ENCODE results near the gene MAN1B1. TPM values are rescaled to one million over a fixed set of nuclear protein-coding genes. Genes with fewer than 3 reads are reported as not detected.

Gene MAN1B1
- total RNA-seq, 2 donors from 2014 or later = 62.0 to 62.3 TPM

DNA sequence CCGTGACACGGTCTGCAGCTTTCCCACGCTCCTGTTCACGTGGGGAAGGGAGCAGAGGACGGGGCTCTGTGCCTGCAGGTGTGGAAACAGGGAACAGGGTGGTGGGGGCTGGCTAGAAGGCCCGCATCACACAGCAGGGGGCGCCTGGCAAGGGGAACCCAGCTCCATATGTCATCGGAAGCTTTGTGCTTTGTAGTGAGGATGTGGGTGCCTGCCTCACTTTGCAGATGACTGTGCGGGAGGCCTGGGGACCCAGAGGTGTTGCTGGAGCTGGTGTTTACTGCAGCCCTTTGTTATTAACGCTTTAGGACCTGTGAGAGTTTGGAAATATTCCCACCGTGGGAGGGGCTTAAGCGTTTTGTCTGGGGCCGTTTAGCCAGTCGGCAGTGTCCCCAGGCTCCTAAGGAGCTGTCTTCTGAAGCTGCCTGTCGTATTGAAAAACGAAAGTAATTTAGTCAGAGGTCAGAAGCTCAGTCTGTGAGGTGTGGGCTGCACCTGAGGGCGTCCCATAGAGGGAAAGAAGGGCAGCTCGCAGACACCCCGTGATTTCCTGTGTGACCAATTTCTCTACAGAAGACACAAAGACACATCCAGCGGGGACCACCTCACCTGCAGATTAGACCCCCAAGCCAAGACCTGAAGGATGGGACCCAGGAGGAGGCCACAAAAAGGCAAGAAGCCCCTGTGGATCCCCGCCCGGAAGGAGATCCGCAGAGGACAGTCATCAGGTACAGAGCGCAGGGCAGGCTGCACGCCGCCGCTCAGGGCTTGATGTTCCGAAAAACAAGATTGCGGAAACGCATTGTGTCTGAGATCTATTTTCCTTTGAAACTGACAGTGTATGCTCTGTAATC, 9.1 kb downstream of the MAN1B1 start:
- peak overlapping the region; percentile 95 for H3K27ac Mint-ChIP-seq
- no peaks in the 10 kb centered on the region for H3K9me3 ChIP-seq (ENCODE audit: control insufficient read depth, low read length, poor library complexity, severe bottlenecking)

DNA sequence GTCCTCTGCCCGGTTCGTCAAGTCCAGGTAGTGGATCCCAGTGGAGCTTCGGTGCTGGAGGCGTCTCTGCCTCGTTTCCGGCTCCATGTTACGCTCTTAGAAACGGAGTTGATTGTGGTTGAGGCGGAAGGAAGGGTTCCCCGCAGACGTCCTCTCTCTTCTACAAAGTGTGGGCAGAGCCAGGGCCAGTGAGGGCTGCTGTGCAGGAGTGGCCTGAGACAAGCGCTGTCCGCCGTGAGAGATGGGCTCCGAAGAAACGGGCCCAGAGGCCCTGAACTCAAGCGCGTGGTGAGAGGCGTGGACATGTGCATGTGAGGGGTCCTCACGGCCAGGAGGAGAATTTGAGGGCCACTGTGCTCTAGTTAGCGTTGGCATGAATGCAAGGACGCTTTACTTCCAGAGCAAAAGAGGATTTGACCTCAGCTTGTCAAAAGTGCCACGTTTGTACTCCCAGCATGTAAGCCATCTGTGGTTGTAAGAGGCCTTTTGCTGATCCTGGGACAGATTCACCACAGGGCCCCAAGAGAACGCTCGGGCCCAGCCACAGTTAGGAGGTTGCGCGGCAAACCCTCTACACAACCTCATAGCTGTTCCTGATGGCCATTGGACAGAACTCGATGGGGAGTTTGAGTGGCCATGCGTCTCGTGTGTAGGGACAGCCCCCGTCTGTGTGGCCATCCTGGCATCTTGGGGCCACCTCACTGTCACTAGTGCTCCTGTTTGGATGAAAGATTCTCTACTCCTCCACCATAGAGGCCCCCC, 10.2 kb downstream of the MAN1B1 start:
- H3K9me3 ChIP-seq (ENCODE audit: control insufficient read depth, low read length, poor library complexity, severe bottlenecking) = no peaks in the 10 kb centered on the region
- Mint-ChIP-seq H3K27me3 (no peaks in the 10 kb centered on the region), H3K4me1 (peaks cover 21% of the 10 kb centered on the region), H3K27ac (peak overlapping the region; percentile 95), H3K4me3 (peak overlapping the region; percentile 92), H3K36me3 (ENCODE audit: low read depth) (no peaks in the 10 kb centered on the region)
- no peak for DNase-seq
- no peak for ATAC-seq

More for the DNA sequence above, 9.1 kb downstream of the MAN1B1 start:
- peak; percentile 73 to 79 (median 78) for DNase-seq
- no peaks in the 10 kb centered on the region for H3K27me3 Mint-ChIP-seq
- peak overlapping the region; percentile 92 for H3K4me3 Mint-ChIP-seq
- H3K4me1 Mint-ChIP-seq = peaks cover 24% of the 10 kb centered on the region
- ATAC-seq = peak; percentile 99
- H3K36me3 Mint-ChIP-seq (ENCODE audit: low read depth) = no peaks in the 10 kb centered on the region

DNA sequence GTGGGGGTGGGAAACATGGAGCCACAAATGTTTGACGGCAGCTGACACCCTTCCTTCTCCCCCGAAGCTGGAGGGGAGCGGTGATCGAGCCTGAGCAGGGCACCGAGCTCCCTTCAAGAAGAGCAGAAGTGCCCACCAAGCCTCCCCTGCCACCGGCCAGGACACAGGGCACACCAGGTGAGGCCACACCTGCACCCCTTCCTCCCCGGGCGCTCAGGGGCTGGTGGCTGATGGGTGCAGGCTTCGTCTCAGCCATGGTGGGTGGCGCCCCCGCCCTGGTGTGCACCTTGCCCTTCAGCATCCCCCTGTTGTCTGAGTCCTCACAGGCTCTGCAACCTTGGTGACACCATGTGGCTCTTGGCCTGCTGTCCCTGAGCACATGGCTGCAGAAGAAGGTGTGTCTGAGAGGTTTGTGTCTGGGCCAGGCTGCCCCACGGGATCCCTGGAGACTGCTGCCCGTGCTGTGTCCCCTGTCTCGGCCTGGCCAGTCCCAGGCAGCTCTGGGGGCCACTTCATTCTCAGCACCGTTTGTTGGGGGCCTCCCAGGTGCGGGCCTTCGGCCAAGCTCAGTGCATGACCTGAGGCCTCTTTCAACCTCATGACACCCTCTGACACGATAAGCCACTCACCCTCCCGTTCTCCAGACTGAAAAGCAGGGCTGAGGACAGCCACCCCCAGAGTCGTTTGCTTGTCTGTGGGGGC, 11.1 kb downstream of the MAN1B1 start:
- H3K4me1 Mint-ChIP-seq = peaks cover 19% of the 10 kb centered on the region
- no peaks in the 10 kb centered on the region for H3K27me3 Mint-ChIP-seq
- ATAC-seq (no peak), DNase-seq (no peak)
- H3K9me3 ChIP-seq (ENCODE audit: control insufficient read depth, low read length, poor library complexity, severe bottlenecking) = no peaks in the 10 kb centered on the region
- H3K4me3 Mint-ChIP-seq = no peak overlapping the region
- H3K27ac Mint-ChIP-seq = peak overlapping the region; percentile 95
- no peaks in the 10 kb centered on the region for H3K36me3 Mint-ChIP-seq (ENCODE audit: low read depth)

DNA sequence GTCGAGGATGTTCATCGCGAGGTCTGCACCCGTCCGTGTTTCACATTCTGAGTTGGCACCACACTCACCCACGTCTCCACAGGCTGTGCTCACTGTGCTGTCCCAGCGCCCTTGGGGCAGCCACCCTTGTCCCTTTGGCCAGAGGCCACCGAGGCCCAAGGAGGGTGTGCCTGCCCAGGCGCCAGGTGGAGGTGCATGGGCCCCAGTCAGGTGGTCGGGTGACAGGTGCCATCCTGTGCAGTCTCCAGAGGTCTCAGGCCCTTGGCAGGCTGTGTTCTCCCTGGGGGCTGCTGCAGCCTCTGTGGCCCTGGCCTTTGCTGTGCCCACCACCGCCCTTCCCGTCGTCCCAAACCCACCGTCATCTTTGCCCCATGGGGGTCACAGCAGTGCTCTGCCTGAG, 12.4 kb downstream of the MAN1B1 start:
- Mint-ChIP-seq H3K4me3 (no peak overlapping the region), H3K27ac (no peak overlapping the region), H3K4me1 (peaks cover 17% of the 10 kb centered on the region), H3K27me3 (no peaks in the 10 kb centered on the region), H3K36me3 (ENCODE audit: low read depth) (no peaks in the 10 kb centered on the region)
- no peaks in the 10 kb centered on the region for H3K9me3 ChIP-seq (ENCODE audit: control insufficient read depth, low read length, poor library complexity, severe bottlenecking)
- no peak for ATAC-seq
- DNase-seq = no peak

DNA sequence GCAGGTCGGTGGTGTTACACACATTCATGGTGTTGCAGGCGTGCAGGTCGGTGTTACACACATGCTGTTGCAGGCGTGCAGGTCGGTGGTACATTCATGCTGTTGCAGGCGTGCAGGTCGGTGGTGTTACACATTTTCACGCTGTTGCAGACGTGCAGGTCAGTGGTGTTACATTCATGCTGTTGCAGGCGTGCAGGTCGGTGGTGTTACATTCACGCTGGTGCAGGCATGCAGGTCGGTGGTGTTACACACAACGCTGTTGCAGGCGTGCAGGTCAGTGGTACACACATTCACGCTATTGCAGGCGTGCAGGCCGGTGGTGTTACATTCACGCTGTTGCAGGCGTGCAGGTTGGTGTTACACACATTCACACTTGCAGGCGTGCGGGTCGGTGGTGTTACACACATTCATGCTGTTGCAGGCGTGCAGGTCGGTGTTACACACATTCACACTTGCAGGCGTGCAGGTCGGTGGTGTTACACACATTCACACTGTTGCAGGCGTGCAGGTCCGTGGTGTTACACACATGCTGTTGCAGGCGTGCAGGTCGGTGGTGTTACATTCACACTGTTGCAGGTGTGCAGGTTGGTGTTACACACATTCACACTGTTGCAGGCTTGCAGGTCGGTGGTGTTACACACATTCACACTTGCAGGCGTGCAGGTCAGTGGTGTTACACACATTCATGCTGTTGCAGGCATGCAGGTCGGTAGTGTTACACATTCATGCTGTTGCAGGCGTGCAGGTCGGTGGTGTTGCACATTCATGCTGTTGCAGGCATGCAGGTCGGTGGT, 16.6 kb downstream of the MAN1B1 start:
- H3K36me3 Mint-ChIP-seq (ENCODE audit: low read depth) = no peaks in the 10 kb centered on the region
- no peak for ATAC-seq

DNA sequence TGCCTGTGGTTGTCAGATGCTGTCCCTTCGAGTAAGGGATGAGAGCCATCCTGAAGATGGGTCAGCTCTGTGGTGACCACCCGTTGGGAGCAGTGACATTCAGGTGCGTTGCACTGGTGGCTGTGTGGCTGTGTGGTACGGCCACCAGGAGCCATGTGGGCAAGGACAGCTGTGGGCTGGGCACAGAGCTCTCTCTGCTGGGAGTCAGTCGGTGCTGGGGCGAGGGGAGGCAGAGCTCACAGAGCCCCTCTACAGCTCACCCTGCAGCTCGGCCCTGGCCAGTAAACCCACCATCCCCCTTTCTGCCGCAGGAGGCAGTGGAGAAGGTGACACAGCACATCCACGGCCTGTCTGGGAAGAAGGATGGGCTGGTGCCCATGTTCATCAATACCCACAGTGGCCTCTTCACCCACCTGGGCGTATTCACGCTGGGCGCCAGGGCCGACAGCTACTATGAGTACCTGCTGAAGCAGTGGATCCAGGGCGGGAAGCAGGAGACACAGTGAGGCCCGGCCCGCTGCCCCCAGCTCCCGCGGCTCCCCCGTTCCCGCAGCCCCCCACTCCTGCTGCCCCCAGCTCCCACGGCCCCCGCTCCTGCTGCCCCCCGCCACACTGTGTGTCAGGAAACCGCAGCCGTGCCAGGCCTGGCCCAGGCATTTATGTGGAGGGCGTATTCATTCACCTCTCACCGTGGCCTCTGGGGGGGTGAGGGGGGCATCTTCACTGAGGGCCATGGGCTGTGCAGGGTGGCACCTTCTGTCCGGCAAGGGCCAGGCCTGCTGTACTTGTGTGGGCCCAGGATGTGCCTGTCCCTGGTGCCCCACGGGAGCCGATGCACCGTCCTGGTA, 19.3 kb downstream of the MAN1B1 start:
- no peaks in the 10 kb centered on the region for H3K9me3 ChIP-seq (ENCODE audit: control insufficient read depth, low read length, poor library complexity, severe bottlenecking)
- Mint-ChIP-seq H3K36me3 (ENCODE audit: low read depth) (no peaks in the 10 kb centered on the region), H3K4me3 (no peak overlapping the region), H3K27me3 (no peaks in the 10 kb centered on the region), H3K27ac (no peak overlapping the region), H3K4me1 (peaks cover 3% of the 10 kb centered on the region)
- ATAC-seq (no peak), DNase-seq (no peak)

More for the DNA sequence above, 16.6 kb downstream of the MAN1B1 start:
- Mint-ChIP-seq H3K4me3 (no peak overlapping the region), H3K4me1 (peaks cover 3% of the 10 kb centered on the region), H3K27ac (no peak overlapping the region), H3K27me3 (no peaks in the 10 kb centered on the region)
- DNase-seq = no peak
- H3K9me3 ChIP-seq (ENCODE audit: control insufficient read depth, low read length, poor library complexity, severe bottlenecking) = no peaks in the 10 kb centered on the region

DNA sequence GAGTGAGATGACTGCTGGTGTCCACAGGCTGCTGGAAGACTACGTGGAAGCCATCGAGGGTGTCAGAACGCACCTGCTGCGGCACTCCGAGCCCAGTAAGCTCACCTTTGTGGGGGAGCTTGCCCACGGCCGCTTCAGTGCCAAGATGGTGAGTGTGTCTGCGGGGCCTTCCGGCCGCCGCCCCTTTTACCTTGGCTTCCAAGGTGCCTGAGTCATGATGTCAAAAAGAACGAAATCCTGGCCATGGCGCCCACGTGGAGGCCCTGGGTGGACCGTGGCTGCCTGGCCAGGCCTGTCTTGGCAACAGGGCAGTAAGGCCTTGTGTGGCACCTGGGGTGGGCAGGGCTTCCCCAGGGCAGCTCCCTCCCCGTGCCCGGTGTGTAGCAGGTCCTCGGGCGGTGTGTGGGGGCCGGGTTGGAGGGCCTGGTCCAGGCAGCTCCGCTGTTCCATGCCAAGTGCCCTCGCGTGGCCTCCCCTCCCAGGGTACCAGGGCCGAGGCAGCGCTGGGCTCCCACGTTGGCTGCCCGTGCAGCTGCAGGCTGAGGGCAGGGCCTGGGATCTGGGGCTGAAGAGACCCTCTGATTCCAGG, 20.0 kb downstream of the MAN1B1 start:
- no peak overlapping the region for H3K27ac Mint-ChIP-seq
- DNase-seq (no peak), ATAC-seq (no peak)
- H3K36me3 Mint-ChIP-seq (ENCODE audit: low read depth) = no peaks in the 10 kb centered on the region
- peaks cover 3% of the 10 kb centered on the region for H3K4me1 Mint-ChIP-seq
- H3K27me3 Mint-ChIP-seq = no peaks in the 10 kb centered on the region
- no peak overlapping the region for H3K4me3 Mint-ChIP-seq
- no peaks in the 10 kb centered on the region for H3K9me3 ChIP-seq (ENCODE audit: control insufficient read depth, low read length, poor library complexity, severe bottlenecking)

DNA sequence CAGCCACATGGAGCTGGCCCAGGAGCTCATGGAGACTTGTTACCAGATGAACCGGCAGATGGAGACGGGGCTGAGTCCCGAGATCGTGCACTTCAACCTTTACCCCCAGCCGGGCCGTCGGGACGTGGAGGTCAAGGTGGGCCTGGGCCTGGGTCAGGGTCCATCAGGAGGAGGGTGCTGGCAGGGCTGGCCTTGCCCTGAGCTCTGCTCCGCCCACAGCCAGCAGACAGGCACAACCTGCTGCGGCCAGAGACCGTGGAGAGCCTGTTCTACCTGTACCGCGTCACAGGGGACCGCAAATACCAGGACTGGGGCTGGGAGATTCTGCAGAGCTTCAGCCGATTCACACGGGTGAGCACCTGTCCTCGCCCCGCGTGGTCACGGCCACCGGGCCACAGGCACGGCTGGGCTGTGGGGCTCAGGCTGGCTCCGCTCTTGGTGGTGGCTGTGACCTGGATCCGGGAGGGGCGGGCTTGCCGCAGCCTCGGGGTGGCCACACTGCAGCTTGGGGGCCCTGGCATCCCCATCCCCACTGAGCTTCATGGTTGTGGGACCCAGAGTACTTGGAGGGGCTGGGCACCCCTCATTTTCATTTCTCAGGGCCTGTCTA, 20.6 kb downstream of the MAN1B1 start:
- no peaks in the 10 kb centered on the region for H3K36me3 Mint-ChIP-seq (ENCODE audit: low read depth)
- ATAC-seq (no peak), DNase-seq (no peak)
- no peaks in the 10 kb centered on the region for H3K27me3 Mint-ChIP-seq
- H3K9me3 ChIP-seq (ENCODE audit: control insufficient read depth, low read length, poor library complexity, severe bottlenecking) = no peaks in the 10 kb centered on the region
- peaks cover 3% of the 10 kb centered on the region for H3K4me1 Mint-ChIP-seq
- H3K4me3 Mint-ChIP-seq = no peak overlapping the region
- no peak overlapping the region for H3K27ac Mint-ChIP-seq

DNA sequence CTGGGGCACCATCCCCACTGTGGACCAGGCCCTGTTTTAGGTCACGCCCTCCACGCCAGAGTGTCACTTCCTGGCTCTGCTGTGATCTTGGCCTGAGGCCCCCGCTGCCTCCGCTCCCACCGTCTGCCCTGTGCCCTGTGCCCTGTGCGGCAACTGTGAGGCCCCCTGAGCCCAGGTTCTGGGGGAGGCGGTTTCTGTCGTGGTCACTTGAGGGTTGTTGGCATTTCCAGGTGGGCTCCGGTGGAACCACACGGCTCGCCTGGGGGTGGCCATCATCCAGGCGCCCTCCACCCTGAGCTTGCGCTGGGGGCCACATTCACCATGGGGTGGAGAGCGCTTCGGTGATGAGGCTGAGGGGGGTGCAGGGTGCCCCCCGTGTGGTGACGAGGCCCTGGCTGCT, 21.2 kb downstream of the MAN1B1 start:
- Mint-ChIP-seq H3K27ac (no peak overlapping the region), H3K27me3 (no peaks in the 10 kb centered on the region), H3K36me3 (ENCODE audit: low read depth) (no peaks in the 10 kb centered on the region), H3K4me1 (peaks cover 5% of the 10 kb centered on the region), H3K4me3 (no peak overlapping the region)
- no peaks in the 10 kb centered on the region for H3K9me3 ChIP-seq (ENCODE audit: control insufficient read depth, low read length, poor library complexity, severe bottlenecking)
- DNase-seq (no peak), ATAC-seq (no peak)

DNA sequence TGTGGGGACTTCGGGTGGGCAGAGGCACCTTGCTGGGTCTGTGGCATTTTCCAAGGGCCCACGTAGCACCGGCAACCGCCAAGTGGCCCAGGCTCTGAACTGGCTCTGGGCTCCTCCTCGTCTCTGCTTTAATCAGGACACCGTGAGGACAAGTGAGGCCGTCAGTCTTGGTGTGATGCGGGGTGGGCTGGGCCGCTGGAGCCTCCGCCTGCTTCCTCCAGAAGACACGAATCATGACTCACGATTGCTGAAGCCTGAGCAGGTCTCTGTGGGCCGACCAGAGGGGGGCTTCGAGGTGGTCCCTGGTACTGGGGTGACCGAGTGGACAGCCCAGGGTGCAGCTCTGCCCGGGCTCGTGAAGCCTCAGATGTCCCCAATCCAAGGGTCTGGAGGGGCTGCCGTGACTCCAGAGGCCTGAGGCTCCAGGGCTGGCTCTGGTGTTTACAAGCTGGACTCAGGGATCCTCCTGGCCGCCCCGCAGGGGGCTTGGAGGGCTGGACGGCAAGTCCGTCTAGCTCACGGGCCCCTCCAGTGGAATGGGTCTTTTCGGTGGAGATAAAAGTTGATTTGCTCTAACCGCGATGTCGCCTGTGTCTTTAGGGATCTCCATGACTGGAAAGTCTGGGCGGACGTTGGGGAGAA, 21.9 kb downstream of the MAN1B1 start:
- H3K9me3 ChIP-seq (ENCODE audit: control insufficient read depth, low read length, poor library complexity, severe bottlenecking) = no peaks in the 10 kb centered on the region
- Mint-ChIP-seq H3K4me1 (peaks cover 11% of the 10 kb centered on the region), H3K27ac (no peak overlapping the region), H3K4me3 (no peak overlapping the region), H3K27me3 (no peaks in the 10 kb centered on the region), H3K36me3 (ENCODE audit: low read depth) (no peaks in the 10 kb centered on the region)
- no peak for ATAC-seq
- DNase-seq = no peak
